ENCODE data around the gene CACNA2D1.
"Not testable (repeated sequence)": the region's sequence is repeated elsewhere in the genome, so short reads cannot be mapped to it uniquely, and the experiment has no call there.

CACNA2D1 gene

DNA sequence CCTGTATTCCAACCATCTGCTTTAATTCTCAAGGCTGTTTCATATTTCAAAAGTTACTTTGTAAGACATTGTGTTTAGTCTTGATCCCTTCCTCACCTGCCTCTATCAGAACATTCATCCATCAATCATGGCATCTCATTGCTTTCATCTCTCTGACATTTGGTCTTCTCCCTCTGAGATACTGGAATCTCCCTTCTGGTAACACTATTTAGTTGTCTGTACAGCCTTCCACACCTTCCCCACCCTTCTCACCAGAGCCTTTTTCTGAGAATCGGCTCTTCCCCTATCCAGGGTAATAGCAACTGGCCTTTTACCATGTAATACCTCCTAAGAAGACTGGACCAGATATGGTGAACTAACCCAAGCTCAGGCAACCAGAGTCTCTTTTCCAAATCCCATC lies 10.1 kb downstream of the CACNA2D1 start:
- no peak for DNase-seq

DNA sequence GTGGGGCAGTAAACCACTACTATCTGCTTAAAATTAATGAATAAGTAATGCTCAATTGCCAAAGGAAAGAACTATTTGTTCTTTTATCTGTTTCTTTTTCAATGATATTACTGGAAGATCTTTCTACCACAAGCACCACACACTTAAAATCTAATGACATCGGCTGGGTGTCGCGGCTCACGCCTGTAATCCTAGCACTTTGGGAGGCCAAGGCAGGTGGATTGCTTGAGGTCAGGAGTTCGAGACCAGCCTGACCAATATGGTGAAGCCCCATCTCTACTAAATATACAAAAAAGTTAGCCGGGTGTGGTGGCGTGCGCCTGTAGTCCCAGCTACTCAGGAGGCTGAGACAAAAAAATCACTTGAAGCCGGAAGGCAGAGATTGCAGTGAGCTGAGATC lies 10.8 kb downstream of the CACNA2D1 start:
- not testable (repeated sequence) for DNase-seq

DNA sequence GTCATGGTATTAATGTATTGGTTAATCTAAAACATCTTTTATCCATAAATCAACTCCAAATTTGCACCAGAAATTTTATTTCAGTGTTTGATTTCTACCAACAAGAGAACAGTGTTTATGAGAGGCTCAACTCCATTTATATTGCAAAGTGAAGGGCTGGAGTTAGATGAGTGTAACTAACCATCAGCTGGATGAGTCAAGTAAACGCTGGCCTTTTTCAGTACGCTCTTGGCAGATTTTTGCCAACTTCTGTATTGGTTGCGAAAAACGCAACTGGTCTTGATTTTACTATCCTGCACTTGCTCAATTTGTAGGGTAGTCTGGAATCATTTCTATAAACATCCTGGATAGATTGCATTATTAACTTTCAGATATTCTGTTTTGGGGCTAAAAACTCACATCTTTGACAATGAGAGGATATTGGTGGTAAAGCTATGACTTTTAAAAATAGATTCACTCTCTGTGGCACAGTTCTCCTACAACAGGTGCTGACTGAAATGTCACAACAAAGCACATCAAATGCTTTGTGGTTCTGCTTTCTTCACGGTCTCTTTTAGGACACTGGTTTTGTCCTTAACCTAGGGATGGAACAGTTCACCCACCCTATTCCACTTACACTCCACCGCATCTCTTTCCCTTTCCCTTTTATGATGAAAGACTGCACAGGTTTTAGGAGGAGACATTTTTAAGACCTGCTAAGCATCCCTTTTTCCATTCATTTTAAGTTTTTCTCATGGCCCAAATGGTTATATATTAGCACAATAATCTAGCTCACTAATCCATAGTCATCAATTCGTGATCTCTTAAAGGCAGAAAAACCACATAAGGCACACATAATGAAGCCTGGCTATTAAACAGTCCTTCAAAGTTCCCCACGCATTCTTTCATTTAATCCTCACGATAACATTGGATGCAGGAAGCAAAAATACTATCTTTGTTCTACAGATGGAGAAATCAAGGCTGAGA lies 12.8 kb downstream of the CACNA2D1 start:
- DNase-seq = no peak

DNA sequence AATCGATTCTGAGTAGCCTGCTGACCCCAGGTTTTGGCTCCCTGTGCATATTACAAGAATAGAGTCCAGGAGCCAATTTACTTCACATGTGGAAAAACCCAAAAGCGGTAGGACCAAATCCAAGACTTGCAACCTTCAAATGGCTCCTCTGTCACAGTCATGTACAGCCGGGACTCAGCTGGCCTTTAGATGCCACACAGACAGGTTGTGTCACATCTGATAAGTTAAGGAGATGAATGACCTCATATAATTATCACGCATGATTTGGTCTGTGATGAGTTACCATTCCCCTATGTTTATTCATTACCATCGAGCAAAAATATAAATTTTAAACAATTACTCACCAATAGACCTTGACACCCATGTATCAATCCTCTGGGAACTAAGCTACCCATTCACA lies 14.2 kb downstream of the CACNA2D1 start:
- DNase-seq = no peak

DNA sequence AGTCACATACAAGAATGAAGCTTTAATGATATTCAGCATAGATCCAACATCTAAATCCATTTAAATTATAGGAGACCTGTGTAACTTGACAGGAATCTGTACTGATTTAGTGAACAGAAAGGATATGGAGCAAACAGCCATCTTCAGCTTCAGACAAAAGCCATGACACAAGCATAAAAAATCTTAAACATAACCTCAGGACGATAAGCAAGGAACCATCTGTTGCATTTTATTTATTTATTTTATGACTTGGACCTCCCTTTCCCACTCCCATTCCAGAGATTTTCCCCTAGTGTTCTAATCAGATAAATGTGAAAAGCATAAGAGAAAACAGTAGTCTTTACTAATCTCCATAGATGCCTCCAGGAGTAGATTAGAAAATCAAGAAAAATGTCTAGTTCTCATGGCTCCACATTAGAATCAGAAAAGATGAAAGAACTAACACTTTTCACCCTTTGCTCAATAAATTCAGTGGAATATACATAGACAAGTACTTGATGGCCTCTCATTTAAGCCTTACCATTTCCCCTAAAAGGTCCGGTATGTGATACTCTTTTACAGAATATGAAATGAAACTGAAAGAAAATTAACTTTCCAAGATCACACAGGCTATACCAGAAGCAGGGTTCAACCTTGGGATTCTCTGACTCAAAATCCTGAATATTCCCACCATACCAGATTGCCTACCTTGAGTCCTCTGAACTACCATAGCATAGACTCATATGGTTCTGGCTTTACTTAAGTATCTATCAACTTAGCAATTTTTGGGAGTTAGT lies 15.2 kb downstream of the CACNA2D1 start:
- no peak for DNase-seq

DNA sequence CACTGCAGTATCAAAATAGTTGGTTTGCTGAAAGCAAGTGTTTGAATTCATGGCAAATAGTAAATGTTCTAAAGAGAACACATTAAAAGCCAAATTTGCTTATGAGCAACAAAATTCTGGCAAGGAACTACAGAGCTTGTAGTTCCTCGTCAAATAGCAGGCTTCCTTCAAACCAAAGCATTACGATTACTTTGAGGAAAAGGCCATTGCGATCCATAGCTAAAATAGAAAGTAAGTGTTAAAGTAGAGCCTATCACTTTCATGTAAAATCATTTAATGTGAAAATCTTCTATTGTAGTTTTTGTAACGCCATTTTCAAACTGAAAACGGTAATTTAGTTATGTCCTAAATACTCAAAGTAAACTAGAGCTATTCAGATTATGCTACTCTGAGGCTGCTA lies 20.1 kb downstream of the CACNA2D1 start:
- DNase-seq = no peak

DNA sequence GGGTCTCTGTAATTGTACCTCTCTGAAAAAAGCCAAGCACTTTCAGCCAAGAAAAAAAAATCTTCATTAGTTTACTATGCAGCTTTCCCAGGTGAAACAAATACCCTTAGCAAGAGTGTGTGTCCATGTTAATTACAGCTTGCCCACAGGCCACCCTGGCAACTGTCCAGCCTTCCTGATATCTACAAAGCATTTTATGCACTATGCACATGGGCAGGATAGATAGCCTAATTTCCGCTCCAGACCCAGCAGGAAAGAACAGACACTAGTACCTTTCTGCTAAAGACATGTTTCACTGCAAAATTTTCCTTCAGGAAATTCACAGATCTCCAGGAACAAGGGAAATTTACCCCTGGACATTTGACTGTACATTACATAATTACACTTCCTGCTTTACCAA lies 24.4 kb downstream of the CACNA2D1 start:
- DNase-seq = no peak

DNA sequence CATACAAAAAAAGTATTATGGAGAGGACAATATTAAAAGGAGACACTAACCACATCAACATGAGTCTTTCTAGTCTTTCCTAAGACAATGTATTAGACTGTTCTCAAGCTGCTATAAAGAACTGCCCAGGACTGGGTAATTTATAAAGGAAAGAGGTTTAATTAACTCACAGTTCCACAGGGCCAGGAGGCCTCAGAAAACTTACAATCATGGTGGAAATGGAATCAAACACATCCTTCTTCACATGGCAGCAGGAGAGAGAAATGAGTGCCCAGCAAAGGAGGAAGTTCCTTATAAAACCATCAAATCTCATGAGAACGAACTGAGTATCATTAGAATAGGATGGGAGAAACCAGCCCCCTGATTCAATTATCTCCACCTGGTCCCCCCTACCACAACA lies 25.7 kb downstream of the CACNA2D1 start:
- DNase-seq = no peak

DNA sequence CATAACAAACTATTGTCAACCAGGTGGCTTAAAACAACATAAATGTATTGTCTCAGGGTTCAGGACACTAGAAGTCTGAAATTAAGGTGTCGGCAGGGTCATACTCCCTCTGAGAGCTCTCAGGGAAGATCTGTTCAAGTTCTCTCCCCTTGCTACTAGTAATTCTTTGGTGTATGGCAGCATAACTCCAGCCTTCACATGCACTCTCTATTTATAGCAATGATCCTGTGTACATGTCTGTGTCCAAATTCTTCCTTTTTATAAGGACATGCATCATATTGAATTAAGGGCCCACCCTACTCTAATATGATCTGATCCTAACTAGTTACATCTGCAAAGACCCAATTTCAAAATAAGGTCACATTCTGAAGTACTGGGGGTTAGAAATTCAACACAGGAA lies 27.2 kb downstream of the CACNA2D1 start:
- DNase-seq = no peak

DNA sequence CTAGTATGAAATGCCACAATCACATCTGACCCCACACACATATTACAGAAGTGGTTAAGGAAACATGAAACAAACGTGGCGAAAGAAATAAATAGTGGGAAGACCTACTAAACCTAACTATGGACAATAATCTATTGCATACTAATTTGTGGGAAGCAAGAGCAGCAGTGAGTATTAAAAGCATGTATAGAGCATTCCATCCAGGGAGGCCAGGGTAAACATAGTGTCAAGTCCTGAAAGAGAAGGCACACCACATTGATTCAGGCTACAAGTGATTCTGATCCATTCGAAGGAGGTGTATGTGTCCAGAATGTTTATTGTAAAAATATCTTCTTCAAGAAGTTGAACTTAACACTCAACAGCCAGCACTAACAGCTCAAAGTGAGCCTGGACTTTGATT lies 29.2 kb downstream of the CACNA2D1 start:
- DNase-seq = no peak

DNA sequence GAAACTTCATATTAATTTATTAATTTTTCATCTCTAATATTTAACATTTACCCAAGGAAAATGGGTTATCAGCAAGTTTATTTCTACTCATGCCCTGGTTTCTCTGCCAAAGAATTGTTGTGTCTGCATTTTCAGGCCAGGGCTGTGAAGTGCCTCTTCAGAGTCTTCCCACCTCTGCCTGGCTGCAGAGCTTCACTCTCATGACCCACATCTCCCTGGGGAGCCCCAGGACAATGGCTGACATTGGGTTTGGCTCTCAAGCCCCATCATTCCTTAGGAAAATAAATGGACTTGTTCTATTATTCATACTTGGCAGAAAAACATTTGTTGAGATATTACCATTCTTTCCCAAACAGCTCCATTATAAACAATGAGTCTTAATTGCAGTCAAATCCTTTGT lies 30.3 kb downstream of the CACNA2D1 start:
- DNase-seq = no peak

DNA sequence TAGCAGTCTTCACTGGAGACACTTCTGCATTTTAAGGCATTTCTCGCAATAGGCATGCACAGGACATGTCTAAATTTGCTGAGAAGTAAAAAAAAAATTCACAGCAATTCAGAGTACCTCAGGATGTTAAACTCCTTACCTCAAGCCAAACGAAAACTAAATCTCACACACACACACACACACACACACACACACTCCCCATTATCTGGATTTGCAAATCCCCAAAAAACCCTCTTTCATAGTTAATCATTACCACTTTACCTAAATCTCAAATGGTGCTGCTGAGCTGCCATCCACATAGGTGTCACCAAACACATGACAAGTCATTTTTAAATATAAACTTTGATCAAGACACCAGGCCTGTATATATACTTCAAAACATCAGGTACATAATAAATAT lies 31.8 kb downstream of the CACNA2D1 start:
- DNase-seq = no peak

DNA sequence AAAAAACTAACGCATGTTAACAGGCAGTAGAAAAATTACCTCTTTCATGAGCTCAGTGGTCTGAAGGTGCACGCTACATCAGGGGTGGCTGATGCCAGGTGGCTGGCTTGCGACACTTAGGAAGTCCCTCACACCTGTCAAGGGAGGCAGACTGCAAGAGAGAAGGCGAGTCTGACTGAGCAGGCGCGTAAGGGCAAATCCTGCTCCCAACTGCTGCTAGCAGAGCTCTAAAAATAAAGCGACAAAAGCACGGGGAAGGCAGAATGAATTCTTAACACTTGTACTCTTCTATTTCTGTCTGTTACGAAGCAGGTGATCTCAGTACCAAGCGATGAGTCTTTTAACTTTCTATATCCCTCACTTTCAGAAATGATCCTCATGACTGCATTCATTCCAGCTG lies 33.1 kb downstream of the CACNA2D1 start:
- no peak for DNase-seq

DNA sequence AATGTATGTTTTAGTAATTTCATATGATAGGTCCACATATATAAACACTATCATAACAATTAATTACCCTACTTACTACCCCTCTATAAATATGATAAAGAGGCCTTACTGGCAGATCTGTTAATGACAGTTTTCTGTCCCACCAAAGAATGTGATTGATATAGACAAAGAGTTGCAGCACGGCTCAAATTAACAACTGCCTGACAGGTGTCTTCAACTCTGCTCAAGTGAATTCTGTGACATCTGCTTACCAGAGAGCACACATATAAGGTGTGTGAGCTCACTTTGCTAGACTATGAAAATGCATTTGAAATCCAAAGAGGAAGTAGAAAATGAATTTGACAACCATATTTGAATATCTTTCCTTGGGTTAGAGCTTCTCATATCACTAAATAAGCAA lies 36.6 kb downstream of the CACNA2D1 start:
- no peak for DNase-seq

DNA sequence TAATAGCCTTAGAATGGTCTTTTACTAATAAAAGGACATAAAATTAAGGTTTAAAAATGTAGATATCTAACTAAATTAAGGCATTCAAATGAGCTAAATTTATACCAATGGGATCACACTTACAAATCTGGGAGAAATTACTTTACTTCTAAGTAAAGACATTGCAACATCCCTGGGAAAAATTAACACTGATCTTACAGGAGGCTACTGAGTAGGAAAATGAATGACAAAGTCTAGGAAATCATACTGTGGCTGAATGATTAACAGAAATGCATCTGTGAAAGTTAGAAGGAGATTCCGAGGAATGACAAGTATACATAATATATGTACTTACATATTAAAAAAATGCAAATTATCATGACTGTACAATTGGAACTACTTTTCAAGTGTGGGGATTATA lies 38.3 kb downstream of the CACNA2D1 start:
- DNase-seq = no peak

DNA sequence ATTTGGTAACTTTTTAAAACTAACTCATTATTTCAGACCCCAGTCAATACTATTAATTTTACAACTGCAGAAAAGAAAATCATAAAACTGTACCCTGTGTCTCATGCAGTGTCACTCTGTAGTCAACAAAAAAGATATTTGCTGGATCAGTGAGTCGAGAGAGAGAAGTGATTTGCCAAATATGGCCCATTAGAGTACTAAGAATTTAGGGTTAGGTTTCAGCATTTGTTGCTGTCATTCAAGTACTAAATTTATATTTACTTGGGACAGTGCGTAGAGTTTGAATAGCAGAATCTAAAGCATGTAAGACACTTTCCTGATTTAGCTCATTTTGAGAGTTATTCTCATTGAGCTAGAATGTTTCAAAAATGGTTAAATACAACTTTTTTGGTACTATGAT lies 38.9 kb downstream of the CACNA2D1 start:
- DNase-seq = no peak

DNA sequence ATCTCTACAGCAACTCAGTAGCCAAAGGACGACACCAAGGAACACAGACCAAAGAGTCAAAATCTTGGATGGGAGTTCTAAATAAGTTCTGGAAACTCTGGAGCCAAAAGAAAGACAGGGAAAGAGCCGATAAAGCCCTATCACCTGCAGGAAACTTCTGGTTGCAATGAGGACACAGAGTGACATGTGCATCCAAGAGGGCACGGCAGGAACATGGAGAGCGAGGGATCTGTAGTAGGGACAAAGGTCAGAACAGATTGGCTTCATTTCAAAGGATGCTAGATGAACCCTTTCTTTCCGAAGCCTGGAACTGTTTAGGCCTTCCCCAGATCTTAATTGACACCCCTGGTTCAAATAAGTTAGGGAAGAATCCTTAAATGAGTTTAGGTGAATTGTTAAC lies 39.5 kb downstream of the CACNA2D1 start:
- no peak for DNase-seq

DNA sequence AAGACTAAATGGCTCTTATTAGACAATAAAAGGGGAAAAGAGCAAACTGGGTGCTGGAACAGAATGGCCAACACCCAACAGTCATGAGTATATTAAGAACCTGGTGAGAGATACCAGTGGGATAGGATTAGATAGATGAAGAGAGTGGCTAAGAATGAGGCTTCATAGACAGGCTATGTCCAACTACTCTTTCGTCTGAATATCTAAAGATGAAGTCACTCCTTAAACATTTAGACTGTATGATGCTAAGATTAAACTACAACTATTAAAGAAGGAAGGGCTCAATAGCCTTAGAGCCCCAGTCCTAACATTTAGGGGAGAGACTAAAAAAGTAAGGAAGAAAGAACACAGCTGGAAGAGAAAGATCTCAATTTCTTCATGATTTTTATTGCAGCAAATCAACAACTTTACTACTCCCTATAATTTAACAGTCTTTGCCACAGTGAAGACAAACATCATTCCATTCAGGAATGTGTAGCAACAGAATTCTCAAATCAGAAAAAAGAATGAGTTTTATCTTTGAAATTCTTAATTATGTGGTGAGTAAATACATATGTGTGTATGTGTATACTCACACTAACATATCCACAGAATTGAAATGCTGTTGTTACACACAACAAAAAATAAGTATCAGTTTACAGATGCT lies 45.6 kb downstream of the CACNA2D1 start:
- no peak for DNase-seq

DNA sequence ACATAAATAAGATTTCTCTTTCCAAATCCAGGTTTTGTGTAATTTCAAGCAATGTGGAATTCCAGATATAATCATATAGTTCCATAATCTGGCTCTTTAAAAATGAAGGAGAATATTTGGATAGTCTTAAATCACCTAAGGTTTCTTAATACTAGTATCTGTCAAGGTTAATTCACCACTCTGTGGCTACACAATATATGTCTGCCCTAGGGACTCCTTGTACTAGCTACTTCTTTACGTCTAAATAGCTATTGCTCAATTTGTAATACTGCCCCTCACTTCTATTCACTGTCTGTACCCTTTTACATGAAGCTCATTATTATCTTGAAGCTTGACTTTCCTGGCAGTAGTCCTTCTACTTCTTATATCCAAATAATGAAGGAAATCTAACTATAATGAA lies 47.2 kb downstream of the CACNA2D1 start:
- no peak for DNase-seq

DNA sequence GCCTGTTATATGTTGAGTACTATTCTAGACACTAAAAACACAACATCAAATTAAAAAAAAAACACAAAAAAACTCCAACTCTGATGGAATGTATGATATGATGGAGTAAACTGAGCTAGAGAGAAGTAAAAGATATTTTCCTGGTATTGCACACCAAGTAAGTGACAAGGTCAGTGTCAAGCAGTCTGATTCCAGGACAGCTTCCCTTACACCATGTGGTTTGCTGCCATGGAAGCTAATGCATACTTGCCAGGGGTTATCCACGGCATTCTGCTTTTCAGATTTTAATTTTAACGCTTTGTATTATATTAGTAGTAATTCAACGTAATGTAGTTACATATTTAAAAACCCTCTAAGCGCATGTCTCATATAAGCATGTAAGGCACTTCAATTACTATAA lies 48.4 kb downstream of the CACNA2D1 start:
- no peak for DNase-seq

DNA sequence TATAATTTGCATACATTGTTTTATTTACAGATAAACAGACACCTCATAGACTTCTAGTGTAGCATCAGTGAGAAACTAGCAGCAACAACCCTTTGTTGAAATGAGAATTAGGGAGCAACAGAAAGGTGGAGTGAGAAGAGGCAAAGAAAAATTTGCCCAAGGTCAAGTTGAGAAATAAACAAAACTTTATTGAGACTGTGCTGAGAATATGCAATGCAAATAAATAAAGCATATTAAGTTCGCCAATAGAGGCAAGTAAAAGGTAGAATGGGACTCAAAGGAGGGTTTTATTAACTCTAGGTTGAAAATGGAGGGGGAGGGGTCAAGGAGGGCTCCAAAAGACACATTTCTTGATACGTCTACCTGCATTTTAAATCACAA lies 49.7 kb downstream of the CACNA2D1 start:
- no peak for DNase-seq

DNA sequence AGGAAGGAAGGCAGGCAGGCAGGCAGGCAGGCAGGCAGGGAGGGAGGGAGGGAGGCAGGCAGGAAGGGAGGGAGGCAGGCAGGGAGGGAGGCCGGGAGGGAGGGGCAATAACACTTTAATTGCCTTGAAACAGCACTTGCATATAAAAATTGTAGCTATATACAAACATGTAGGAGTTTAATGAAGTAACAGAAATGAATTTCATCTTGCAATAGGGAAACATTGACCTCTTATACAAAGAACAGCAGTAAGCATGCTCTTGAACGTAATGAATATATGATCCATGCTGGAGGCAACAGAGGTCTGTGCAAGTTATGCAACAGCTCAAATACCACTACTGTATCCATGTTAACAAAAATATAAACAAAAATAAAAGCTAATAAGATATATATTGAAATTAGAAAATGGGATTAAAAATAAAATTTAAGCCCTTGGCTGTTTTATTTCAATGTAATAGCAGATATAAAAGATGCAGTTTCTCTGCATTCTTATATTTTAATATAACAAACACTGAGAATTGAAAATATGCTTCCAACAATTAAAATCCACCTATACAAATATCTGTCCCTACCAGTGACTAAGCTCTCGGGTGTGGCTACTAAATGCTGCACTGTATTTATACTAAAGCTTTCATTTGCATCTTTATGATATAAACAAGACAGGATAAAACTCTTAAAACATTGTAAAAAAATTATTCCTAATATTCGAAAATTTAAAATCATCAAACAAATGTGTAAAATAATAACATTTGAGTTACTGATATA lies 50.3 kb downstream of the CACNA2D1 start:
- DNase-seq = no peak

DNA sequence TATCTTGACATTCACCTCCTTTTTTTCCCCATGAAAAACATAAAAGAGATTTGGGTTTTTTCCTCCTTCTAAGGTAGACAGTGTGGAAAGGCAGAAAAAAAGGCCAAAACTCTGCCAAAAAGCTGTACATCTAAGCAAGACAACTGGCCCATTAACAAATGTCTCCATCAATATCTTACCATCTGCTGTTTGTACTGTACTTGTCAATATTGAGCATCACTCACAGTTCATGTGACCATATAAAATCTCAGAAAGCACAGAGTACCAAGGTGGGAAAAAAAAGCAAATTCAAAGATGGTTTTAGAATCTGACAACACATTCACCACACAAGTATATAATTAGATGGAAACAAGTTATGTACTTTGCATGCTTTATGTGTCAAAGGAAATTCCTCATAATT lies 52.6 kb downstream of the CACNA2D1 start:
- DNase-seq = no peak

All from CD4-positive, alpha-beta T cell treated with Interleukin-6 for 4 hours (primary cell).